ENCODE results near the gene ERC1. TPM values are rescaled to one million over a fixed set of nuclear protein-coding genes. Genes with fewer than 3 reads are reported as not detected.
"Not testable (repeated sequence)": the region's sequence is repeated elsewhere in the genome, so short reads cannot be mapped to it uniquely, and the experiment has no call there.

Gene ERC1
- total RNA-seq, 1 experiment from 2014 or later: 12.5 TPM

GRCh38 chr12:981176-981828, 9.7 kb upstream of the ERC1 start:
- DNase-seq (ENCODE audit: extremely low read depth, low read depth): no peak

- no peak for DNase-seq (ENCODE audit: extremely low read depth, low read depth)
Observed at GRCh38 chr12:981961-982360, 9.1 kb upstream of the ERC1 start.

GRCh38 chr12:988646-989045, 2.4 kb upstream of the ERC1 start:
- DNase-seq (ENCODE audit: extremely low read depth, low read depth): no peak

- DNase-seq (ENCODE audit: extremely low read depth, low read depth): no peak
Observed at GRCh38 chr12:989051-989450, 2.0 kb upstream of the ERC1 start.

- peak; percentile 43 for DNase-seq (ENCODE audit: extremely low read depth, low read depth)
Observed at GRCh38 chr12:989751-990660, 1.0 kb upstream of the ERC1 start.

GRCh38 chr12:991350-992333, 619 bp downstream of the ERC1 start:
- no peak for DNase-seq (ENCODE audit: extremely low read depth, low read depth)

GRCh38 chr12:992647-993046, 1.6 kb downstream of the ERC1 start:
- DNase-seq (ENCODE audit: extremely low read depth, low read depth): no peak

- no peak for DNase-seq (ENCODE audit: extremely low read depth, low read depth)
Observed at GRCh38 chr12:996881-997280, 5.9 kb downstream of the ERC1 start.

GRCh38 chr12:997505-997904, 6.5 kb downstream of the ERC1 start:
- no peak for DNase-seq (ENCODE audit: extremely low read depth, low read depth)

GRCh38 chr12:998020-998874, 7.2 kb downstream of the ERC1 start:
- DNase-seq (ENCODE audit: extremely low read depth, low read depth): no peak

GRCh38 chr12:999736-1000135, 8.7 kb downstream of the ERC1 start:
- DNase-seq (ENCODE audit: extremely low read depth, low read depth): not testable (repeated sequence)

- DNase-seq (ENCODE audit: extremely low read depth, low read depth): no peak
Observed at GRCh38 chr12:1001507-1001906, 10.5 kb downstream of the ERC1 start.

GRCh38 chr12:1003600-1004271, 12.7 kb downstream of the ERC1 start:
- DNase-seq (ENCODE audit: extremely low read depth, low read depth): no peak

GRCh38 chr12:1006255-1006654, 15.2 kb downstream of the ERC1 start:
- DNase-seq (ENCODE audit: extremely low read depth, low read depth): no peak

GRCh38 chr12:1007276-1007675, 16.3 kb downstream of the ERC1 start:
- DNase-seq (ENCODE audit: extremely low read depth, low read depth): no peak

GRCh38 chr12:1007994-1008393, 17.0 kb downstream of the ERC1 start:
- DNase-seq (ENCODE audit: extremely low read depth, low read depth): no peak

- no peak for DNase-seq (ENCODE audit: extremely low read depth, low read depth)
Observed at GRCh38 chr12:1011091-1011490, 20.1 kb downstream of the ERC1 start.

- peak; percentile 76 for DNase-seq (ENCODE audit: extremely low read depth, low read depth)
Observed at GRCh38 chr12:1013618-1014489, 22.8 kb downstream of the ERC1 start.
